ENCODE results near the gene S1PR2. TPM values are rescaled to one million over a fixed set of nuclear protein-coding genes. Genes with fewer than 3 reads are reported as not detected.
A peak's percentile ranks its signal among the peaks of the same experiment; 100 is the strongest.

S1PR2 gene
- total RNA-seq, 2 experiments from 2014 or later = 6.1 to 8.5 TPM

DNA sequence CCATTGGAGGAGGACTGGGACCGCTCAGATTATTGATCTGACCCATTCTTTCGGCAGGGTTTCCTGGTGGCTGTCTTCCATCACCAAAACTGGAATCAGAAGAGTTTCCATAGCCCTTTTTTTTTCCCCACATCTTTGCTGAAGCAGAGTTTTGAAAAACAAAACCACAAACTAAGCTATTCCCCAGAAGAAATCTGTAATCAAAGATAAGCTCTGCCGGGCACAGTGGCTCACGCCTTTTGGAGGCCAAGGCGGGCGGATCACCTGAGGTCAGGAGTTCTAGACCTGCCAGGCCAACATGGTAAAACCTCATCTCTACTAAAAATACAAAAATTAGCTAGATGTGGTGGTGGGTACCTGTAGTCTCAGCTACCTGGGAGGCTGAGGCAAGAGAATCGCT is 35.6 kb upstream of the S1PR2 start:
- H3K9me3 Mint-ChIP-seq (ENCODE audit: low read depth) = no peaks in the 10 kb centered on the region
- DNase-seq (no peak), ATAC-seq (no peak)
- H3K27ac Mint-ChIP-seq = no peak overlapping the region
- H3K4me3 Mint-ChIP-seq = no peak overlapping the region
- no peaks in the 10 kb centered on the region for H3K36me3 Mint-ChIP-seq
- CTCF ChIA-PET = interaction anchor here (0.7 to 7.5 kb wide), 6 partner anchors 9 to 286 kb away, joined by 3 to 320 read pairs (median 62); partner anchors contain the start of gene TYK2
- peaks cover 17% of the 10 kb centered on the region for H3K4me1 Mint-ChIP-seq
- H3K27me3 Mint-ChIP-seq = no peaks in the 10 kb centered on the region

DNA sequence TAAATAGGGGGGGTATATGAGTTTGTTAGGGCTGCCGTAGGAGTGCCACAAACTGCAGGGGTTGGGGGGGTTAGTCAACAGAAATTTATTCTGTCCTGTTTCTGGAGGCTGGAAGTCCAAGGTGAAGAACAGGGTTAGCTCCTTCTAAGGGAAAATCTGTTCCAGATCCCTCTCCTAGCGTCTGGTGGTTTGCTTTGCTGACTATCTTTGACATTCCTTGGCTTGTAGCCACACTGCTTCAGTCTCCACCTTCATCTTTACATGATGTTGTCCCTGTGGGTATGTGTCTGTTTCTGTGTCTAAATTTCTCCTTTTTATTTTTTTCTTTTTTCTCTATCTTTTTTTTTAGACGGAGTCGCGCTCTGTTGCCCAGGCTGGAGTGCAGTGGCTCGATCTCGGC is 31.6 kb upstream of the S1PR2 start:
- Mint-ChIP-seq H3K27ac (no peak overlapping the region), H3K27me3 (no peaks in the 10 kb centered on the region), H3K4me3 (no peak overlapping the region), H3K4me1 (peaks cover 25% of the 10 kb centered on the region), H3K9me3 (ENCODE audit: low read depth) (no peaks in the 10 kb centered on the region), H3K36me3 (peaks cover 11% of the 10 kb centered on the region)
- CTCF ChIA-PET = interaction anchor here (1.2 to 14.8 kb wide), 3 partner anchors 8 to 162 kb away, joined by 4 to 339 read pairs (median 6); partner anchors contain the start of gene ICAM1
- no peak for ATAC-seq
- no peak for DNase-seq

DNA sequence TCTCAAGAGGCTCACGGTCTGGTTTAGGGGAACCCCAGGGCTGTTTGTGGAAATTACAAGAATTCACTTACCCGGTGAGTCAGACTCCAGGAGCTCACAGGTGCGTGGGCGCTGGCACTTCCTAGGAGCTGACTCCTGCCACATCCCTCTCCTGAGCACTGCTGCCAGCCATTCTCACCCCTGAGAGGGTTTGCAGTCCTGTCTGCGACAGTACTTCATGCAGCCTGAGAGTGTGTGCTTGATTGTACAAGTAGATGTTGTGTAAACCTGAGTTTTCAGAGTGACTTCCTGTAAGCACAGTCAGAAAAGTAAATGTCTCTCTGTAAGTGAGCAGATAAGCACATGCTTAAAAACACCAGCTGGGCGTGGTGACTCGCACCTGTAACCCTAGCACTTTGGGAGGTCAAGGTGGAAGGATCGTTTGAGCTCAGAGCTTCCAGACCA is 29.0 kb upstream of the S1PR2 start:
- no peak overlapping the region for H3K4me3 Mint-ChIP-seq

DNA sequence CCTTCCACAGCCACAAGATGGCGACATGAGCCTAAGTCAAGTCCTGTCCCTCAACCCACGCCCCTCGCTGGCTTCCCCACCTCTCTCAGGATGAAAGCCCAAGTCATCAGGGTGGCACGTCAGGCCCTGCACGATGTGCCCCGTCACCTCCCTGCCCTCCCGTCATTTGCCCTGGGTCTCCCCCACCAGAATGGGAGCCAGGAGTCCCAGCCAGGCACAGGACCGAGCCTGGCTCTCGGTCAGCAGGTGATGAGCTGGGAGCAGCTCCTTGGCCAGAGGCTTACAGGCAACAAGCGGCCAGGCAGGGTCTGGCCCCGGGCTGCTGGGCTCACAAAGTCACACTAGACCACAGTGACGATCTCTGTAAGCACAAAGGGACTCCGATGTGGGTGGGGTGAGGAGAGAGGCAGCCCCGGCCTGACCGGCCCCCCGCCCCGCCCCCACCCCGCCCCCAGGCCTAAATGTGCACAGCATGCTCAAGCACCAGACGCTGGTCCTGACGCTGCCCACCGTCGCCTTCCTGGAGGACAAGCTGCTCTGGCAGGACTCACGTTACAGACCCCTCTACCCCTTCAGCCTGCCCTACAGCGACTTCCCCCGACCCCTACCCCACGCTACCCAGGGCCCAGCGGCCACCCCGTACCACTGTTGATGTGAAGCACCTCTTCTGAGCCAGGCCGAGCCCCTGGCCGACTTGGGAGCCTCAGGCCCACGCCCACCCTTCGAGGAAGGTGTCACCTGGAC is 28.2 kb upstream of the S1PR2 start:
- DNase-seq = peak; percentile 96
- peak; percentile 78 for ATAC-seq
- CTCF ChIA-PET = interaction anchor here (0.6 to 14.8 kb wide), 55 partner anchors 9 to 329 kb away, joined by 3 to 339 read pairs (median 4); partner anchors contain the start of genes CDC37, ICAM1, ICAM4 and ICAM5
- Mint-ChIP-seq H3K36me3 (peaks cover 35% of the 10 kb centered on the region), H3K27ac (peak overlapping the region; percentile 67), H3K4me1 (peaks cover 37% of the 10 kb centered on the region), H3K4me3 (no peak overlapping the region), H3K9me3 (ENCODE audit: low read depth) (no peaks in the 10 kb centered on the region), H3K27me3 (no peaks in the 10 kb centered on the region)

More for the DNA sequence above, 29.0 kb upstream of the S1PR2 start:
- DNase-seq (peak; percentile 60), ATAC-seq (peak; percentile 50)
- CTCF ChIA-PET = interaction anchor here (0.8 to 14.8 kb wide), 25 partner anchors 9 to 439 kb away, joined by 3 to 339 read pairs (median 6); partner anchors contain the start of genes CDC37, DNMT1, ICAM1 and ICAM4
- H3K36me3 Mint-ChIP-seq = peaks cover 28% of the 10 kb centered on the region
- no peaks in the 10 kb centered on the region for H3K9me3 Mint-ChIP-seq (ENCODE audit: low read depth)
- H3K4me1 Mint-ChIP-seq = peaks cover 32% of the 10 kb centered on the region
- H3K27ac Mint-ChIP-seq = peak overlapping the region; percentile 81
- H3K27me3 Mint-ChIP-seq = no peaks in the 10 kb centered on the region

DNA sequence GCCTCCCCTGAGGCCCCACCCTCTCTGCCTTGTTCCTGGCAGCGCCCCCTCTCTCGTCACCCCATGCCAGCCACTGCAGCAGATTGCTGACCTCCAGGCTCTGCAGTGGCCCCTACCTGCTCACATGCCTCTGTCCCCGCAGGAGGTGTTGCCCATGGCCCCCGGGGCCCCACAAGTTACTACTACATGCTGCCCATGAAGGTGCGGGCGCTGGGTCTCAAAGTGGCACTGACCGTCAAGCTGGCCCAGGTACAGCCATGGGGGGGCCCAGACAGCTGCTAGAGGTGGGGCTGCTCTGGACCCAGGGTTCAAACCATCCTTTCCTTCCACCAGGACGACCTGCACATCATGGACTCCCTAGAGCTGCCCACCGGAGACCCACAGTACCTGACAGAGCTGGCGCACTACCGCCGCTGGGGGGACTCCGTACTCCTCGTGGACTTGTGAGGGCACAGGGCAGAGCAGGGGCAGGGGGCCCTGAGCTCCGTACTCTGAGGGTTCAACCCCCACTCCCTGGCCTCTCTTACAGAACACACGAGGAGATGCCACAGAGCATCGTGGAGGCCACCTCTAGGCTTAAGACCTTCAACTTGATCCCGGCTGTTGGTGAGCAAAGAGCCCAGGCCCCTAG is 27.1 kb upstream of the S1PR2 start:
- peaks cover 47% of the 10 kb centered on the region for H3K4me1 Mint-ChIP-seq
- peaks cover 42% of the 10 kb centered on the region for H3K36me3 Mint-ChIP-seq
- CTCF ChIA-PET = interaction anchor here (0.6 to 14.8 kb wide), 46 partner anchors 8 to 327 kb away, joined by 3 to 339 read pairs (median 4); partner anchors contain the start of genes CDC37, ICAM1, ICAM4 and ICAM5
- H3K27ac Mint-ChIP-seq = peak overlapping the region; percentile 44
- no peak for DNase-seq
- no peak for ATAC-seq
- H3K9me3 Mint-ChIP-seq (ENCODE audit: low read depth) = no peaks in the 10 kb centered on the region
- no peaks in the 10 kb centered on the region for H3K27me3 Mint-ChIP-seq
- no peak overlapping the region for H3K4me3 Mint-ChIP-seq

DNA sequence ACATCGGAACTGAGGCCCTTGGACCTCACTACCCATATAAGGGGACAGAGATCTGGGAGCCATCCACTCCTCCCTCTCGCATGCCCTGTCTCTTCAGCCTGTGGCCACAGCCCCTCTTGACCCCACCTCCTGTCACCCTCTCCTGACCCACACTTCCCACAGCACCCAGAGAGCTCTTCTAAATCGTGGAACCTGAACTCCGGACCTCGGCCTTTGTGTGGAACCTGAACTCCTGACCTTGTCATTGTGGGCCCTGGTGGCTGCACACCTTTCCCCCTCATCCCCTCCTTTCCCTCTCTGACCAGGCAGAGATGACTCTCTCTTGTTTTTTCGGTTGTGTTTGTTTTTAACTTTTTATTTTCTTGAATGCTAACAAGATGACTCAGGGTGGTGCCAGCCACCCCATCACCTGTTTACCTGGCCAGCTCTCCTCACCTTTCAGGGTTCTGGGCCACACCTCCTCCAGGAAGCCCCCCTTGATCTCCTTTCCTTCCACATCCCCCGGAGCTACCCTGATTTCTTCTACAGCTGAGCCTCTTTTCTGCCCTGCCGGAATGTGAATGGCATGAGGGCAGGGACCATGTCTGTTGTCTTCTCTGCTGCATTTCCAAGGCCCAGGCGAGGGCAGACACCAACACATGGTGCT is 26.0 kb upstream of the S1PR2 start:
- peaks cover 53% of the 10 kb centered on the region for H3K4me1 Mint-ChIP-seq
- no peaks in the 10 kb centered on the region for H3K9me3 Mint-ChIP-seq (ENCODE audit: low read depth)
- no peak overlapping the region for H3K27ac Mint-ChIP-seq
- no peak for DNase-seq
- peaks cover 44% of the 10 kb centered on the region for H3K36me3 Mint-ChIP-seq
- no peak for ATAC-seq
- no peak overlapping the region for H3K4me3 Mint-ChIP-seq
- H3K27me3 Mint-ChIP-seq = no peaks in the 10 kb centered on the region
- CTCF ChIA-PET = interaction anchor here (4.8 to 14.8 kb wide), 3 partner anchors 12 to 146 kb away, joined by 53 to 339 read pairs (median 125); partner anchors contain the start of genes CDC37 and ICAM1

DNA sequence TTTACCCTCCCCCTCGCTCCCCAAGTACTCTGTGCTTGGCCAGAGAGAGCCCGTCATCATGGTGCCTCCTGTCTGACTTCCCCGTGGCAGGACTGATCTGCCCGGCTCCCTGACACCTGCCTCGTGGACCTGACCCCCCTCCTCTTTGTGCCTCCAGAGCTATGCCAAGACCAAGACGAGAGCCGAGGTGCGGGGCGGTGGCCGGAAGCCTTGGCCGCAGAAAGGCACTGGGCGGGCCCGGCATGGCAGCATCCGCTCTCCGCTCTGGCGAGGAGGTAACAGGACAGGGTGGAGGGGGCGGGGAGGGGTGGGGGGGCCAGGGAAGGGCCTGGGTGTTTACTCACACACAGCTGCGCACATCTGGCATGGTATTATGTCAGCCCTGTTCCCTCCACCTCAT is 25.4 kb upstream of the S1PR2 start:
- H3K27me3 Mint-ChIP-seq = no peaks in the 10 kb centered on the region
- peaks cover 46% of the 10 kb centered on the region for H3K36me3 Mint-ChIP-seq
- no peak overlapping the region for H3K4me3 Mint-ChIP-seq
- CTCF ChIA-PET = interaction anchor here (7.2 to 14.8 kb wide), 2 partner anchors 13 to 134 kb away, joined by 125 to 339 read pairs; partner anchors contain the start of gene ICAM1
- H3K9me3 Mint-ChIP-seq (ENCODE audit: low read depth) = no peaks in the 10 kb centered on the region
- no peak for DNase-seq
- peaks cover 55% of the 10 kb centered on the region for H3K4me1 Mint-ChIP-seq
- ATAC-seq = no peak
- H3K27ac Mint-ChIP-seq = no peak overlapping the region

DNA sequence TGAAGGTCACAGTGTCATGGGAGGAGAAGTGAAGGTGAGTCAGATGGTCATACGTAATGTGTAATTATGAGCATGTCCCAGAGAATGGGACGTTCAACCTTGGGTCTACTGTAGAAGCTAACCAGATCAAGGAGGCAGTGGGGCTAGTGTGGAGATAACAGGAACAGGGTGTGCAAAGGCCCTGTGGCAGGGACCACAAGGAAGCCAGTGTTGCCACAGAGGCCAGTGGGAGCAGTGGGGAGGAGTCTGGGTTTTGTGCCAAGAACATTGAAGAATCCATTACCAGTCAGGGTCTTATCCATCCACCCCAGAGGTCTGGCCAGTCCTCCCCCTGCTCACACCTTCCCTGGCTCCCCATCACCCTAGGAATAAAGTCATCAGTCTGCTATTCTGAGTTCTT is 24.2 kb upstream of the S1PR2 start:
- peaks cover 56% of the 10 kb centered on the region for H3K4me1 Mint-ChIP-seq
- H3K4me3 Mint-ChIP-seq = no peak overlapping the region
- peaks cover 46% of the 10 kb centered on the region for H3K36me3 Mint-ChIP-seq
- no peaks in the 10 kb centered on the region for H3K9me3 Mint-ChIP-seq (ENCODE audit: low read depth)
- CTCF ChIA-PET = interaction anchor here (7.2 to 14.8 kb wide), 2 partner anchors 14 to 135 kb away, joined by 125 to 339 read pairs; partner anchors contain the start of gene ICAM1
- ATAC-seq (no peak), DNase-seq (no peak)
- no peaks in the 10 kb centered on the region for H3K27me3 Mint-ChIP-seq
- H3K27ac Mint-ChIP-seq = no peak overlapping the region

DNA sequence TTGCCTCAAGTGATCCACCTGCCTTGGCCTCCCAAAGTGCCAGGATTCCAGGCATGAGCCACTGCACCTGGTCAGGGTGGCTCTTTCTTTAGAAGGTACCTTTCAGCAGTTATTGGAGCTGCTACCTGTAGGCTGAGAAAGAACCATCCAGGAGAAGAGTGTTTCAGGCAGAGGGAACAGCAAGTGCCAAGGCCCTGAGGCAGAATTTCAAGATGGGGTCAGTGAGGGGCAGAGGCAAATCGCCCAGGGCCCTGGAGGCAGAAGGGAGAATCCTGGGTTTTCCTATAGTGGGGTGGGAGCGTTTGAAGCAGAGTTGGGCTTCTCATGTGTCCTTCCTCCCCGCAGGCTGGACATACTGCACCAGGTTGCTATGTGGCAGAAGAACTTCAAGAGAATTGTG is 23.1 kb upstream of the S1PR2 start:
- peak overlapping the region; percentile 19 for H3K27ac Mint-ChIP-seq
- peaks cover 50% of the 10 kb centered on the region for H3K4me1 Mint-ChIP-seq
- no peak overlapping the region for H3K4me3 Mint-ChIP-seq
- ATAC-seq (no peak), DNase-seq (no peak)
- no peaks in the 10 kb centered on the region for H3K9me3 Mint-ChIP-seq (ENCODE audit: low read depth)
- CTCF ChIA-PET = interaction anchor here (14.8 kb wide), 1 partner anchor 136 kb away, joined by 339 read pairs; no protein-coding TSS in a partner anchor
- no peaks in the 10 kb centered on the region for H3K27me3 Mint-ChIP-seq
- peaks cover 46% of the 10 kb centered on the region for H3K36me3 Mint-ChIP-seq

DNA sequence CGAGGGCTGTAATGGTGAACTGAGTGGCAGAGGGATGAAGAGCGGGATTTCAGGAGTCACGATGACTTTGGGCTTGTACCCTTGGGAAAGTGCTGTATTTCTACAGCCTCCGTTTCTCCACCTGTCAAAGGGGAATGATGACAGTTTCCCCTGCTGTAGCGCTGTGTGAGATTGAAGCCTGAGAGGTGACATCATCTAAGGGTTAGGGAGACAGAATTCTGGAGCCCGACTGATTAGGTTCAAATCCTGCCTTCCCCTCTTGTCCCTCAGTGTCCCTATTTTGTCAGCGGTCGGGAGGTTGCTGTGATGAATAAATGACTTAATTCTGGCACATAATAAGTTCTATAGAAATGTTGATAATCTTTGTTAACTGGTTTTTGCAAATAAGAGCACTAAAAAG is 21.6 kb upstream of the S1PR2 start:
- DNase-seq = no peak
- no peaks in the 10 kb centered on the region for H3K9me3 Mint-ChIP-seq (ENCODE audit: low read depth)
- ATAC-seq = no peak
- peaks cover 40% of the 10 kb centered on the region for H3K4me1 Mint-ChIP-seq
- CTCF ChIA-PET = interaction anchor here (1.3 to 14.8 kb wide), 3 partner anchors 17 to 168 kb away, joined by 3 to 339 read pairs (median 27); partner anchors contain the start of gene ICAM1
- H3K27ac Mint-ChIP-seq = peak overlapping the region; percentile 96
- peaks cover 34% of the 10 kb centered on the region for H3K36me3 Mint-ChIP-seq
- H3K4me3 Mint-ChIP-seq = peak overlapping the region; percentile 99
- H3K27me3 Mint-ChIP-seq = no peaks in the 10 kb centered on the region

DNA sequence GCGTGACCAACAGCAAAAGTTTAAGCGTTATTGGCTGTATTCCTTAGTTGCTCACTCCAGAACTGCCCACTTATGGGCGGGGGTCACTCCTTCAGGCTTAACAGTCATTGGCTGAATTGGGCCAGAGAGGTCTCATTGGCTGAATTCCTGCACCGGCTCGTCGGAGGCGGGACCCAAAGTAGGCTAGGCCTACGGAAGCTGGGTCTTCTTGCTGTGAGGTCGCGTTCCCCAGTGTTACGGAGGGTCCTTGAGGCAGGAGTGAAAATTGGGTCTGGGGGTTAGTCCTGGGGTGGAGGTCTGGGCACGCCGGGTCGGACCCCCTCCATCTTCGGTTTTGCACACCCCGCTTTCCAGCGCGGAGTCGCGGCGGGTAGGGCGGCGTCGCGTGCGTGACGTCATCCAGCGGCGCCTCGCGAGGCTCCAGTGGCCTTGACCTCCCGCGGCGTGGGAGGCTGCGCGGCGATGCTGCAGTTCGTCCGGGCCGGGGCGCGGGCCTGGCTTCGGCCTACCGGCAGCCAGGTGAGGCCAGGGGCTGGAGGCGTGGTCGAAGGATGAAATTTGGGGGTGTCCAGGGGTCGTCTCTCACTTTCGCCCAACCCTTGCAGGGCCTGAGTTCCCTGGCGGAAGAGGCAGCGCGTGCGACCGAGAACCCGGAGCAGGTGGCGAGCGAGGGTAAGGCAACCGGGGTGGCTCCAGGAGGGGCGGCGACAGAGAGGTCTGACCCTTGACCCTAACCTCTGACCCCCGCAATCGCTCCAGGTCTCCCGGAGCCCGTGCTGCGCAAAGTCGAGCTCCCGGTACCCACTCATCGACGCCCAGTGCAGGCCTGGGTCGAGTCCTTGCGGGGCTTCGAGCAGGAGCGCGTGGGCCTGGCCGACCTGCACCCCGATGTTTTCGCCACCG is 20.9 kb upstream of the S1PR2 start, which contains the start of gene MRPL4:
Gene MRPL4, plus strand, starts transcription at position 423 of the 903 bp plus-strand sequence. Its CDS starts 40 bp downstream, at position 463.
- CTCF ChIA-PET = interaction anchor here (0.8 to 14.8 kb wide), 11 partner anchors 16 to 319 kb away, joined by 3 to 339 read pairs (median 6); partner anchors contain the start of genes ICAM1 and S1PR2
- Mint-ChIP-seq H3K36me3 (peaks cover 27% of the 10 kb centered on the region), H3K4me1 (peaks cover 37% of the 10 kb centered on the region), H3K9me3 (ENCODE audit: low read depth) (no peaks in the 10 kb centered on the region), H3K4me3 (peak within 1 kb of the TSS; percentile 99), H3K27ac (peak within 1 kb of the TSS; percentile 96), H3K27me3 (no peaks in the 10 kb centered on the region)
- ATAC-seq (peak; percentile 98), DNase-seq (peak; percentile 99)

DNA sequence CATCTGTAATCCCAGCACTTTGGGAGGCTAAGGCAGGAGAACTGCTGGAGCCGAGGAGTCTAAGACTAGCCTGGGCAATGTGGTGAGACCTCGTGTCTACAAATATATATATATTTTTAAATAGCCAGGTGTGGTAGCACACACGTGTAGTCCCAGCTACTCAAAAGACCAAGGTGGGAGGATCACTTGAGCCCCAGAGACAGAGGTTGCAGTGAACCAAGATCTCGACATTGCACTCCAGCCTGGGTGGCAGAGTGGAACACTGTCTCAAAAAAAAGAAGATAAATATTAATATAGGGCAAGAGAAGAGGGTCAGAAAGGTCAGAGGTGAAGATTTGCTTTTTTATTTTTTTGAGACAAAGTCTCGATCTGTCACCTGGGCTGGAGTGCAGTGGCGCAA is 15.4 kb upstream of the S1PR2 start:
- no peaks in the 10 kb centered on the region for H3K27me3 Mint-ChIP-seq
- CTCF ChIA-PET = interaction anchor here (0.6 to 2.1 kb wide), 3 partner anchors 13 to 398 kb away, joined by 4 to 6 read pairs (median 6); no protein-coding TSS in a partner anchor
- no peaks in the 10 kb centered on the region for H3K36me3 Mint-ChIP-seq
- no peak overlapping the region for H3K4me3 Mint-ChIP-seq
- DNase-seq = no peak
- H3K9me3 Mint-ChIP-seq (ENCODE audit: low read depth) = no peaks in the 10 kb centered on the region
- H3K4me1 Mint-ChIP-seq = peaks cover 8% of the 10 kb centered on the region
- no peak for ATAC-seq
- H3K27ac Mint-ChIP-seq = no peak overlapping the region
